ENCODE data around the gene PRKCA. TPM values are rescaled to one million over a fixed set of nuclear protein-coding genes. Genes with fewer than 3 reads are reported as not detected.

The PRKCA gene
- total RNA-seq, 1 experiment from 2014 or later: 29.5 TPM

DNA sequence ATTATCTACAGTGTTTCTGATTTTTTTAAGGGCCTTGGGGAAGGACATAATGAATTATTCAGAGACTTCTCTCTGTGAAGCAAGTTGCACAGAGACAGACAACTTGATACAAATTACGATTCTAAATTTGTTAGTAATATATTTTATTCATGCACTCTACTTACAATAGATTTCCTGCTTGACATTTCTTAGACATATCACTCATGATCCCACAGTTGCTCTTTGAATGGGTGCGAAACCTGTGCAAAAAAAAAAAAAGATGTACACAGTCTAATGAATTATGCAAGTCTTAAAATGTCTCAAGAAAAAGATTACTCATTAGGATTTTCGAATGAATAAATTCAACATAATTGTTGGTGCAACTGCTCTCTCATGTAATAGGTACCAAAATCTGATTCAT, 254.8 kb downstream of the PRKCA start:
- ATAC-seq: no peak
- Mint-ChIP-seq H3K36me3 (peaks cover 21% of the 10 kb centered on the region), H3K27ac (no peak overlapping the region), H3K4me3 (no peak overlapping the region), H3K27me3 (ENCODE audit: low read depth) (no peaks in the 10 kb centered on the region; the same call in 1 of the 2 replicates), H3K4me1 (peaks cover 31% of the 10 kb centered on the region), H3K9me3 (peaks cover 29% of the 10 kb centered on the region)
- POLR2A ChIA-PET: no interaction called here
- CTCF ChIA-PET: interaction anchor here (1.9 kb wide), 1 partner anchor 10 kb away, joined by 7 read pairs; no protein-coding TSS in a partner anchor
- TF ChIP-seq SMAD3 (CRISPR knock-in tag; IDR thresholded peaks at IDR 0.05; ENCODE audit: borderline replicate concordance) (no peak), GRHL2 (CRISPR knock-in tag; IDR thresholded peaks at IDR 0.05; ENCODE audit: insufficient replicate concordance, severe bottlenecking) (no peak), NR2C2 (CRISPR knock-in tag; IDR thresholded peaks at IDR 0.05) (no peak), CBFB (CRISPR knock-in tag; IDR thresholded peaks at IDR 0.05; ENCODE audit: low read depth) (no peak), HMGA2 (CRISPR knock-in tag; IDR thresholded peaks at IDR 0.05) (no peak), TP53 (CRISPR knock-in tag; IDR thresholded peaks at IDR 0.05) (no peak), EMX1 (CRISPR knock-in tag; IDR thresholded peaks at IDR 0.05) (no peak), TCF7 (CRISPR knock-in tag; IDR thresholded peaks at IDR 0.05; ENCODE audit: low read depth) (no peak), CREB1 (CRISPR knock-in tag; IDR thresholded peaks at IDR 0.05) (no peak), GABPB1 (CRISPR knock-in tag; IDR thresholded peaks at IDR 0.05) (no peak), IRF2 (CRISPR knock-in tag; IDR thresholded peaks at IDR 0.05; ENCODE audit: borderline replicate concordance, low read depth) (no peak), ZNF396 (CRISPR knock-in tag; IDR thresholded peaks at IDR 0.05; ENCODE audit: borderline replicate concordance) (no peak), NR1H2 (CRISPR knock-in tag; IDR thresholded peaks at IDR 0.05) (no peak), TEAD4 (CRISPR knock-in tag; IDR thresholded peaks at IDR 0.05) (no peak)
- TF ChIP-seq, protein P1, sequence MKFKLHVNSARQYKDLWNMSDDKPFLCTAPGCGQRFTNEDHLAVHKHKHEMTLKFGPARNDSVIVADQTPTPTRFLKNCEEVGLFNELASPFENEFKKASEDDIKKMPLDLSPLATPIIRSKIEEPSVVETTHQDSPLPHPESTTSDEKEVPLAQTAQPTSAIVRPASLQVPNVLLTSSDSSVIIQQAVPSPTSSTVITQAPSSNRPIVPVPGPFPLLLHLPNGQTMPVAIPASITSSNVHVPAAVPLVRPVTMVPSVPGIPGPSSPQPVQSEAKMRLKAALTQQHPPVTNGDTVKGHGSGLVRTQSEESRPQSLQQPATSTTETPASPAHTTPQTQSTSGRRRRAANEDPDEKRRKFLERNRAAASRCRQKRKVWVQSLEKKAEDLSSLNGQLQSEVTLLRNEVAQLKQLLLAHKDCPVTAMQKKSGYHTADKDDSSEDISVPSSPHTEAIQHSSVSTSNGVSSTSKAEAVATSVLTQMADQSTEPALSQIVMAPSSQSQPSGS (CRISPR knock-in tag; IDR thresholded peaks at IDR 0.05; ENCODE audit: borderline replicate concordance, low read depth): no peak
- TF ChIP-seq, protein P2, sequence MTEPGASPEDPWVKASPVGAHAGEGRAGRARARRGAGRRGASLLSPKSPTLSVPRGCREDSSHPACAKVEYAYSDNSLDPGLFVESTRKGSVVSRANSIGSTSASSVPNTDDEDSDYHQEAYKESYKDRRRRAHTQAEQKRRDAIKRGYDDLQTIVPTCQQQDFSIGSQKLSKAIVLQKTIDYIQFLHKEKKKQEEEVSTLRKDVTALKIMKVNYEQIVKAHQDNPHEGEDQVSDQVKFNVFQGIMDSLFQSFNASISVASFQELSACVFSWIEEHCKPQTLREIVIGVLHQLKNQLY (CRISPR knock-in tag; IDR thresholded peaks at IDR 0.05): no peak
- TF ChIP-seq, protein P3, sequence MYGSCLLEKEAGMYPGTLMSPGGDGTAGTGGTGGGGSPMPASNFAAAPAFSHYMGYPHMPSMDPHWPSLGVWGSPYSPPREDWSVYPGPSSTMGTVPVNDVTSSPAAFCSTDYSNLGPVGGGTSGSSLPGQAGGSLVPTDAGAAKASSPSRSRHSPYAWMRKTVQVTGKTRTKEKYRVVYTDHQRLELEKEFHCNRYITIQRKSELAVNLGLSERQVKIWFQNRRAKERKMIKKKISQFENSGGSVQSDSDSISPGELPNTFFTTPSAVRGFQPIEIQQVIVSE (CRISPR knock-in tag; IDR thresholded peaks at IDR 0.05; ENCODE audit: borderline replicate concordance): no peak
- TF ChIP-seq, protein P4, sequence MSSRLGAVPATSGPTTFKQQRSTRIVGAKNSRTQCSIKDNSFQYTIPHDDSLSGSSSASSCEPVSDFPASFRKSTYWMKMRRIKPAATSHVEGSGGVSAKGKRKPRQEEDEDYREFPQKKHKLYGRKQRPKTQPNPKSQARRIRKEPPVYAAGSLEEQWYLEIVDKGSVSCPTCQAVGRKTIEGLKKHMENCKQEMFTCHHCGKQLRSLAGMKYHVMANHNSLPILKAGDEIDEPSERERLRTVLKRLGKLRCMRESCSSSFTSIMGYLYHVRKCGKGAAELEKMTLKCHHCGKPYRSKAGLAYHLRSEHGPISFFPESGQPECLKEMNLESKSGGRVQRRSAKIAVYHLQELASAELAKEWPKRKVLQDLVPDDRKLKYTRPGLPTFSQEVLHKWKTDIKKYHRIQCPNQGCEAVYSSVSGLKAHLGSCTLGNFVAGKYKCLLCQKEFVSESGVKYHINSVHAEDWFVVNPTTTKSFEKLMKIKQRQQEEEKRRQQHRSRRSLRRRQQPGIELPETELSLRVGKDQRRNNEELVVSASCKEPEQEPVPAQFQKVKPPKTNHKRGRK (CRISPR knock-in tag; IDR thresholded peaks at IDR 0.05; ENCODE audit: borderline replicate concordance): no peak
- TF ChIP-seq, protein P5, sequence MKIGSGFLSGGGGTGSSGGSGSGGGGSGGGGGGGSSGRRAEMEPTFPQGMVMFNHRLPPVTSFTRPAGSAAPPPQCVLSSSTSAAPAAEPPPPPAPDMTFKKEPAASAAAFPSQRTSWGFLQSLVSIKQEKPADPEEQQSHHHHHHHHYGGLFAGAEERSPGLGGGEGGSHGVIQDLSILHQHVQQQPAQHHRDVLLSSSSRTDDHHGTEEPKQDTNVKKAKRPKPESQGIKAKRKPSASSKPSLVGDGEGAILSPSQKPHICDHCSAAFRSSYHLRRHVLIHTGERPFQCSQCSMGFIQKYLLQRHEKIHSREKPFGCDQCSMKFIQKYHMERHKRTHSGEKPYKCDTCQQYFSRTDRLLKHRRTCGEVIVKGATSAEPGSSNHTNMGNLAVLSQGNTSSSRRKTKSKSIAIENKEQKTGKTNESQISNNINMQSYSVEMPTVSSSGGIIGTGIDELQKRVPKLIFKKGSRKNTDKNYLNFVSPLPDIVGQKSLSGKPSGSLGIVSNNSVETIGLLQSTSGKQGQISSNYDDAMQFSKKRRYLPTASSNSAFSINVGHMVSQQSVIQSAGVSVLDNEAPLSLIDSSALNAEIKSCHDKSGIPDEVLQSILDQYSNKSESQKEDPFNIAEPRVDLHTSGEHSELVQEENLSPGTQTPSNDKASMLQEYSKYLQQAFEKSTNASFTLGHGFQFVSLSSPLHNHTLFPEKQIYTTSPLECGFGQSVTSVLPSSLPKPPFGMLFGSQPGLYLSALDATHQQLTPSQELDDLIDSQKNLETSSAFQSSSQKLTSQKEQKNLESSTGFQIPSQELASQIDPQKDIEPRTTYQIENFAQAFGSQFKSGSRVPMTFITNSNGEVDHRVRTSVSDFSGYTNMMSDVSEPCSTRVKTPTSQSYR (CRISPR knock-in tag; IDR thresholded peaks at IDR 0.05): no peak
- no peak for DNase-seq (ENCODE audit: low spot score)

DNA sequence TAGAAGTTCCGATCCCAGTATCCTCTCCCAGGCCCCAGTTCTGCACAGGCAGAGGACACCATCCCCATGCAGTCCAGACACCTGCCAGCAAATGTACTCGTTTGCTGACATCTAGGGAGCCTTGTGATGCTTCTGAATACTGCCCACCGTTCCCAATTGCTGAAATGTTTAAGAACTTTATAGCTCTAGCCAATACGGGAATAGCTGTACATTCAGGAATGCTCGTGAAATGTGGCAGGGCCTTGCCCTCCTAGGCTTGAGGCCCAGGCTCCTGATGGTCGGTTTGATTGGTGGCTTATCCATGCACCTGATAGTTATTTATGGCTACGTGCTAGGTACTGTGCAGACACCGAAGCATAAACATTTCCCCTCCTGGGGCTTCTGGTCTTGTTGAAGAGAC, 255.5 kb downstream of the PRKCA start:
- POLR2A ChIA-PET: no interaction called here
- Mint-ChIP-seq H3K4me1 (peaks cover 31% of the 10 kb centered on the region), H3K27ac (no peak overlapping the region), H3K36me3 (peaks cover 21% of the 10 kb centered on the region), H3K4me3 (no peak overlapping the region), H3K27me3 (ENCODE audit: low read depth) (no peaks in the 10 kb centered on the region; the same call in 1 of the 2 replicates), H3K9me3 (peaks cover 25% of the 10 kb centered on the region)
- ATAC-seq (no peak), DNase-seq (ENCODE audit: low spot score) (no peak)
- CTCF ChIA-PET: no interaction called here
- TF ChIP-seq PRRX2 (CRISPR knock-in tag; IDR thresholded peaks at IDR 0.05): no peak
- TF ChIP-seq, protein P6, sequence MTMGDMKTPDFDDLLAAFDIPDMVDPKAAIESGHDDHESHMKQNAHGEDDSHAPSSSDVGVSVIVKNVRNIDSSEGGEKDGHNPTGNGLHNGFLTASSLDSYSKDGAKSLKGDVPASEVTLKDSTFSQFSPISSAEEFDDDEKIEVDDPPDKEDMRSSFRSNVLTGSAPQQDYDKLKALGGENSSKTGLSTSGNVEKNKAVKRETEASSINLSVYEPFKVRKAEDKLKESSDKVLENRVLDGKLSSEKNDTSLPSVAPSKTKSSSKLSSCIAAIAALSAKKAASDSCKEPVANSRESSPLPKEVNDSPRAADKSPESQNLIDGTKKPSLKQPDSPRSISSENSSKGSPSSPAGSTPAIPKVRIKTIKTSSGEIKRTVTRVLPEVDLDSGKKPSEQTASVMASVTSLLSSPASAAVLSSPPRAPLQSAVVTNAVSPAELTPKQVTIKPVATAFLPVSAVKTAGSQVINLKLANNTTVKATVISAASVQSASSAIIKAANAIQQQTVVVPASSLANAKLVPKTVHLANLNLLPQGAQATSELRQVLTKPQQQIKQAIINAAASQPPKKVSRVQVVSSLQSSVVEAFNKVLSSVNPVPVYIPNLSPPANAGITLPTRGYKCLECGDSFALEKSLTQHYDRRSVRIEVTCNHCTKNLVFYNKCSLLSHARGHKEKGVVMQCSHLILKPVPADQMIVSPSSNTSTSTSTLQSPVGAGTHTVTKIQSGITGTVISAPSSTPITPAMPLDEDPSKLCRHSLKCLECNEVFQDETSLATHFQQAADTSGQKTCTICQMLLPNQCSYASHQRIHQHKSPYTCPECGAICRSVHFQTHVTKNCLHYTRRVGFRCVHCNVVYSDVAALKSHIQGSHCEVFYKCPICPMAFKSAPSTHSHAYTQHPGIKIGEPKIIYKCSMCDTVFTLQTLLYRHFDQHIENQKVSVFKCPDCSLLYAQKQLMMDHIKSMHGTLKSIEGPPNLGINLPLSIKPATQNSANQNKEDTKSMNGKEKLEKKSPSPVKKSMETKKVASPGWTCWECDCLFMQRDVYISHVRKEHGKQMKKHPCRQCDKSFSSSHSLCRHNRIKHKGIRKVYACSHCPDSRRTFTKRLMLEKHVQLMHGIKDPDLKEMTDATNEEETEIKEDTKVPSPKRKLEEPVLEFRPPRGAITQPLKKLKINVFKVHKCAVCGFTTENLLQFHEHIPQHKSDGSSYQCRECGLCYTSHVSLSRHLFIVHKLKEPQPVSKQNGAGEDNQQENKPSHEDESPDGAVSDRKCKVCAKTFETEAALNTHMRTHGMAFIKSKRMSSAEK (CRISPR knock-in tag; IDR thresholded peaks at IDR 0.05; ENCODE audit: borderline replicate concordance): no peak

Data from WTC11 (cell line).